GM18511 (cell line): ENCODE measurements around the gene DPP6.

Source experiments
- ATAC-seq: cut with Tn5 transposase; IDR thresholded peaks from one replicate; pipeline ENCODE4 v1.9.1; 2021; ENCODE audit warnings: mild to moderate bottlenecking, moderate library complexity; ENCODE audit not compliant: unreplicated experiment

Gene DPP6

GRCh38 chr7:154440058-154440457, 387.9 kb downstream of the DPP6 start:
- ATAC-seq: no peak

GRCh38 chr7:154440651-154441050, 388.5 kb downstream of the DPP6 start:
- ATAC-seq: no peak

- no peak for ATAC-seq
Measured at GRCh38 chr7:154441811-154442210, 389.6 kb downstream of the DPP6 start.

GRCh38 chr7:154442939-154443338, 390.7 kb downstream of the DPP6 start:
- ATAC-seq: no peak

GRCh38 chr7:154450451-154450850, 398.3 kb downstream of the DPP6 start:
- ATAC-seq: no peak

- no peak for ATAC-seq
Measured at GRCh38 chr7:154451480-154452457, 399.6 kb downstream of the DPP6 start.

- no peak for ATAC-seq
Measured at GRCh38 chr7:154463794-154464193, 411.6 kb downstream of the DPP6 start.

GRCh38 chr7:154469652-154470051, 417.5 kb downstream of the DPP6 start:
- no peak for ATAC-seq

GRCh38 chr7:154472343-154472742, 420.1 kb downstream of the DPP6 start:
- ATAC-seq: no peak

GRCh38 chr7:154473360-154473759, 421.2 kb downstream of the DPP6 start:
- ATAC-seq: no peak

- no peak for ATAC-seq
Measured at GRCh38 chr7:154474903-154475520, 422.8 kb downstream of the DPP6 start.

GRCh38 chr7:154475864-154476263, 423.7 kb downstream of the DPP6 start:
- ATAC-seq: no peak

GRCh38 chr7:154480817-154481216, 428.6 kb downstream of the DPP6 start:
- no peak for ATAC-seq

GRCh38 chr7:154482863-154483262, 430.7 kb downstream of the DPP6 start:
- no peak for ATAC-seq

GRCh38 chr7:154484406-154484805, 432.2 kb downstream of the DPP6 start:
- ATAC-seq: no peak

- no peak for ATAC-seq
Measured at GRCh38 chr7:154484943-154485342, 432.7 kb downstream of the DPP6 start.

GRCh38 chr7:154489897-154490296, 437.7 kb downstream of the DPP6 start:
- no peak for ATAC-seq

GRCh38 chr7:154493594-154493993, 441.4 kb downstream of the DPP6 start:
- ATAC-seq: no peak

- ATAC-seq: no peak
Measured at GRCh38 chr7:154497751-154498150, 445.6 kb downstream of the DPP6 start.

GRCh38 chr7:154503962-154504550, 451.9 kb downstream of the DPP6 start:
- ATAC-seq: peak; percentile 75

- ATAC-seq: no peak
Measured at GRCh38 chr7:154504918-154505317, 452.7 kb downstream of the DPP6 start.

GRCh38 chr7:154505362-154505761, 453.2 kb downstream of the DPP6 start:
- ATAC-seq: no peak
